GM18526 (cell line): Measurements from ENCODE around the gene MTHFR.

Source experiments
- POLR2A ChIP-seq: IDR thresholded peaks from 3 replicates; pipeline ENCODE4 v1.6.1; 2011; ENCODE audit not compliant: insufficient read length; ENCODE audit errors: extremely low read depth

The MTHFR gene

GRCh38 chr1:11807133-11807532, 1.4 kb upstream of the MTHFR start:
- TF ChIP-seq POLR2A, result no peak

DNA sequence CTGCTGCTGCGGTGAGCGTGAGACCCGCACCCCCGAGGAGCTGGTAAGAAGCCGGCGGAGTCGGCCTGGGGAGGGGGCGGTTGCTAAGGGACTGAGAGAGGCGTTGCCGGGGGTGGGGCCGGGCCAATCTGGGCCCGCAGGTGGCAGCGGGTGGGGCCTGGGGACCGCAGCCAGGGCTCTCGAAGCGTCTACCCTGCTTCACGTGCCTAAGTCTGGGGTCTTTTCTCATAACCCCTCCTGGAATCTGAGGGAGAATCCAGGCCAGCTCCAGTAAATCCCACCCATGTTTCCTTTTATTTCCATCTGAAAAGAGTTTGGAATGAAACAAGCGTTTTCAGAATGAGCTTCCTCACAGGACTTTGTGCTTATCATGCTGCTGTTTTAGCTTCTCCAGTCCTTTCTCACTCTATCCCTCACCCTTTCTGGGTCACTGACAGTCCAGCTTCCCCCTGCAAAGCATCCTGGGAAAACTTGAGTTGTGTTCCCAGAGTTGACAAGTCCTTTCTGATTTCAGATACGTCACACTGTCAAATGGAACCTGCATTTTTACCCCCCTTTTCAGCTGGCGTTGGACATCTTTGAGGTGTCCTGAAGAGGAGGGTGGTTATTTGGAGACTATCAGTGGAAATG, 658 bp upstream of the MTHFR start:
- peak; percentile 12 for TF ChIP-seq POLR2A

DNA sequence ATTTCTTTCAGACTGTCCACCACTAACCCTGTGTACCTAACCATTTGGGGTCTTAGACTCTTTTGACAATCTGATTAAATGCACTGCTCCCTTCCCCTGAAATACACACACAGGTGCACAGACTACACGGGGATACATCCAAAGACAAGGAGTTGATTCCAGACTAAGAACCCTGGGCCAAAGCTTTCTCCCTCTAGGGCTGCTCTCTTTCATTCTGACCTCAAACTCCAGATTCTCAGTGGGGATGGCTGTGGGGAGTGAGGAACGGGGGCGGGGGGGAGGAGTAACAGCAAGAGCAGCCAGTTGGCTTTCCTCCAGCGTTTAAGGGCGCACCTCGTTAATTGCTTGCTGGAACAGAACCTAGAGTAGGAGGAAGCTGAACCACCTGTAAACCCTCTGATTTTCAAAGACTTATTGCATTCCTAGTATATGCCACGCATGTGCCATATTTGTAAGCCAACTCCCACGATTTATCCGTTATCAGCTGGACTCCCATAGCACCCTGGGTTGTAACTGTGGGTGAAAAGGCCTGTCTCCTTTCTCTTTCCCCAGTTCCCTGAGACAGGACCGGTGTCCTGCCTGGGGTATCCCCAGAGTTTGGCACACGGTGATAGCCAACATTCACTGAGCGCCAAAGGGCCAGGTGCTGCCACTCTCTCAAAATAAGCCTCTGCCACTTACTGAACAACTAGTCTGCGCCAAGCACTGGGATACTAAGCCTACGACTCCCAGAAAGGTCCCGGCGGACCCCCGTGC, 920 bp downstream of the MTHFR start:
- no peak for TF ChIP-seq POLR2A

DNA sequence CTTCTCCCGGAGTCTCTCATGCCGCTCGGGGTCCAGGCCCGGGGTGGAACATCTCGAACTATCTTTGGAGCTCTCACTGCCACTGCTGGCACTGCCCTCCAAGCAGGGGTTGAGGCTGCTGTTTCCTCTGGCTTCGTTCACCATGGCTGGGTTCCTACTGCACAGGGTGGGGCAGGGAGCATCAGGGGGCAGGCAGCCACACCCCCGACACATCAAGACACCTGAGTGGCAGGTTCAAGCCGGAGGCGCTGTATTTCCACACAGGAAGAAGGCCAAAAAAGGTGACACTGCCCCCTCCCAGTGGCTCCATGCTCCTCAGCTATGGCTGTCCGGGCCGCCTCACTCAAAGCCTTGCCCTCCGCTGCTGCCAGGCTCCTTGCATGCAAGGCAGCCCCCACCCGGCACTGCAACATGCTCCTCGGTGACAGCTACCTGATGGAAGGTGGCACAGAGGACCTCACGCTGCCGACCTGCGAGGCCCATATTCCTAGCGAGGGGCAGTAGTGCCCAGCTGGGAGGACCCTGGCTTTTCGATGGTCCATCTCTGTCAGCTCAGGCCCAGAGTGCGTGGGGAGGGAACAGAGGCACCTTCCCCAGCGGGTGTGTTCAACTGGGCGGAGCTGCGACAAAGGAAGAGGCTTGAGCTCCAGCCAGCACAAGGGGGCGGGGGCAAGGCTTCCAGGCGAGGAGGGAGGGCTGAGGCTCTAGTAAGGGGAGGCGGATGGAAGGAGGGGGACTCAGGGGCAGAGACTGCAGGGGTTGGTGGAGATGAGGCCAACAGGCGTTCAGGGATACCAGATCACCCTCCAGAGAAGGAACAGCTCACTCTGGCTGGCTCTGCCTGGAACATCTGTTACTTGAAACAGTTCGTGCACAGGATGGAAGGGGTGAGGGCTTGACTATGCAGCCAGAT, 2.5 kb downstream of the MTHFR start:
- no peak for TF ChIP-seq POLR2A

- no peak for TF ChIP-seq POLR2A
Measured at GRCh38 chr1:11802616-11802972, 3.2 kb downstream of the MTHFR start.

- TF ChIP-seq POLR2A, result no peak
Measured at GRCh38 chr1:11800756-11801433, 4.9 kb downstream of the MTHFR start.

DNA sequence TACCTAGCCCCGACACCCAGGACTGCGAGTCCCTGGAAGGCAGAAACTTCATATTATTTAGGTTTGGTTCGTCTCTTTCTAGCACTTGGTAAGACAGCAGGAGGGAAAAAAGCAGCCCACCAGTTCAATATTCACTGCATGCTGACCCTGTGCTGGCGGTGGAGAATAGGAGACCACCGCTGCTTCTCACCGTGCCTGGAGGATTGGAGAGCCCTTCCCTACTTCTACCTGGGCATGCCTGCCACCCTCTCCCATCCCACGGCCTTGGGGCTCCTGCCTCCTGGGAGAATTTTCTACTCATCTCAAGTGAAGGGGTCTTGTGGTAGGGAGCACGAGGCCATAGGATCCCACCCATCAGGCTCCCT, 5.4 kb downstream of the MTHFR start:
- no peak for TF ChIP-seq POLR2A

DNA sequence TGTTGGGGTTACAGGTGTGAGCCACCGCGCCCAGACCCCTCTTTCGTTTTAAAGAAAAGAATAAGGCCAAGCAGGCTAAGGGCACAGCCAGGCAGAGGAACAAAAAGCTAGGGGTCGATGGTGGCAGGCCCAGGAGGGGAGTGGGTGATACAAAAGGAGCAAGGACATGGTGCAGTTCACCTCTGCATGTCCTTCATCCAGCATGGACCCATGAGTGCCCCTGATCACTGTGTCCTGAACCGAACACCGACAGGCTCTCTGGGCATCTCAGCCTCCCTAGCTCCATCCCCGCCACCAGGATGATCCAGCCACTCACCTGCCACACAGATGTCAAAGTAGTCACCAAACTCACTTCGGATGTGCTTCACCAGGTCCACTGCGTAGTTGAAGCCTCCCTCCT, 5.9 kb downstream of the MTHFR start:
- TF ChIP-seq POLR2A, result no peak

DNA sequence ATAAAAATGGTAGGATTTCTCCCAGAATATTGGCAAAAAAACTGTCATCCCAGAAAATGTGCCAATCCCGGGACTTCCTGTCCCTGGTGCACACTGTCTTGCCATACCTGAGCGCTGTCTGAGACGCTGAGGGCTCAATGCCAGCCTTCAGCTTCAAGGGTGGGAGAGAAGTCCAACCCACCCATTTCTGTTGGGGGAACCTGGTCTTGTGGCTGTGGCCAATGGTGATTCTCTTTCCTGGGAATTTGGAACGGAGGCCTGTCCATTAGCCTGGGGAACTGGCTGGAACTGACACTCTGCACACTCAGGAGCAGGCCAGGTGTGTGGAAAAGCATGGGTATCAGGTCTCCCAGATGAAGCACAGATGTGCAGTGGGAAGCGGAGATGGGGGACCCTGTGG, 6.7 kb downstream of the MTHFR start:
- no peak for TF ChIP-seq POLR2A

DNA sequence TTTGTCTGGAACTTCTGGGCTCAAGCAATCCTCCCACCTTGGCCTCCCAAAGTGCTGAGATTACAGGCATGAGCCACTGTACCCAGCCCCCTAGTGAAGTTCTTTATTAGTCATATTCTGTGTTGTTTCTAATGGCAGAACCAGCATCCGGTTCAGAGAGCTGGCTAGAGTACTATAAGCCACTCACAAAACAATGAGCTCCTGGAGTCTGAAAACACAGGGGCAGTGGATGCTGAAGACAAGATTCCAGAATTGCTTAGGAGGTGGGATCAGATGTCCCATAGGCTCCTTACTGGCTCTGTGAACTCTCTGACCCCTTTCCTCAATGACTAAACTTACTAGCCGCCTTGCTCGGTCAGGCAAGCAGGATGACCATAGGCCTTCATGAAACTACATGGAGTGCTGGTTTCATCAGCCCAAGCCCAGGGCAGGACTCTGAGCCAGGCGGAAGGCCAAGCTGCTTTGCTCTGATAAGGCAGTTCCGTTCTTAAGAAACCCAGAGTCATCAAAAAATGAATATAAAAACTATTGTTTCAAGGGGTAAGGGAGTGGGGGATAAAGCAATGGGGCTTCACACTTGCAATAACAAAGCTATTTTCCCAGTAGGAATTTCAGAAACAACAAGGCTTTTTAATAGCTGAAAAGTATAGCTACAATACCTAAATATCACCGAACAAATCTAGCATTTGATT, 8.1 kb downstream of the MTHFR start:
- no peak for TF ChIP-seq POLR2A

DNA sequence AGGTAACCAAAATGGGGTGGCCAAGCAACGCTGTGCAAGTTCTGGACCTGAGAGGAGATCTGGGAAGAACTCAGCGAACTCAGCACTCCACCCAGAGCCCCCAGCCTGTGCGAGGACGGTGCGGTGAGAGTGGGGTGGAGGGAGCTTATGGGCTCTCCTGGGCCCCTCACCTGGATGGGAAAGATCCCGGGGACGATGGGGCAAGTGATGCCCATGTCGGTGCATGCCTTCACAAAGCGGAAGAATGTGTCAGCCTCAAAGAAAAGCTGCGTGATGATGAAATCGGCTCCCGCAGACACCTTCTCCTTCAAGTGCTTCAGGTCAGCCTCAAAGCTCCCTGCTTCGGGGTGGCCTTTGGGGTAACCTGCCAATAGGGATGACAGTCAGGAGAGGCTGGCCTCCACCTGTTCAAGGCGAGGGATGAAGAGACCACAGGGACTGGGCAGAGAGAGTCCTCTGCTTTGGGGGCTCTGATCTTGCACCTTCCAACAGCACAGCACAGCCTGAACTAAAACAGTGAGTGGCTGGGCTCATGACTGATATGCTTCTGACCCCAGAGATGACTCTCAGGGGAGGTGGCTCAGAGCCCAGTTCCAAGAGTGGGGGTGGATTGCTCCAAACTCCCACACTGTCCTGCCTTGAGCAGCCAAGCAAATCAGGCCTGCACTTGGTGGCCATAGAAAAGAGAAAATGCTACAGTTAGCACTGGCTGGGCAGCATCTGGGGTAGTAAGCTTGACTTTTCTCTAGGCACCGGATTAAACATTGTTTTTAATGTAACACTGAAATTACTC, 9.5 kb downstream of the MTHFR start:
- TF ChIP-seq POLR2A, result no peak

DNA sequence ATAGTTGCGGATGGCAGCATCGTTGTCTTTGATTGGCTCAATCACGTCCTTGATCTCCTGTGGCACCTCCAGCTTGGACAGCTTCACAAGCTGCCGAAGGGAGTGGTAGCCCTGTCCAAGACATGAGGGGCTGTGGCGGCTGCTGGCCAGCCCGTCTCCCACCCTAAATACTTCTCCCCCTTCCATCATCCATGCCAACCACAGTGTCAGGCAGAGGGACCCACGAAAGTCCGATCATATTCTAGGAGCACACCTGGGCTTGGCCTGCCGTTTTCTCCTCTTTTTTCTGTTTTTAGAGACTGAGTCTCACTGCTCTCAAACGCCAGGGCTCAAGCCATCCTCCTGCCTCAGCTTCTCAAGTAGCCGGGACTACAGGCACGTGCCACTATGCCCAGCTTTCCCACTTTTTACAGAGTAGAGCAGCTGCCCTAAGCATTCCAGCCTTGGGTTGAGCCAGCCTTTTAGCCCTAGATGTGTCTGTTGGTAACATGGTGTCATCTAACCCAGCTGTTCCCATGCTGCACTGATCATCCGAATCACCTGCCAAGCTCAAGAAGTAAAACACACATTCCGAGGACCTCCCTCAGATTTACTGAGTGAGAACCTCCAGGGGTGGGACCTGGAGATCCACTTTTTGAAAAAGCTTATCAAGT, 10.4 kb downstream of the MTHFR start:
- no peak for TF ChIP-seq POLR2A

DNA sequence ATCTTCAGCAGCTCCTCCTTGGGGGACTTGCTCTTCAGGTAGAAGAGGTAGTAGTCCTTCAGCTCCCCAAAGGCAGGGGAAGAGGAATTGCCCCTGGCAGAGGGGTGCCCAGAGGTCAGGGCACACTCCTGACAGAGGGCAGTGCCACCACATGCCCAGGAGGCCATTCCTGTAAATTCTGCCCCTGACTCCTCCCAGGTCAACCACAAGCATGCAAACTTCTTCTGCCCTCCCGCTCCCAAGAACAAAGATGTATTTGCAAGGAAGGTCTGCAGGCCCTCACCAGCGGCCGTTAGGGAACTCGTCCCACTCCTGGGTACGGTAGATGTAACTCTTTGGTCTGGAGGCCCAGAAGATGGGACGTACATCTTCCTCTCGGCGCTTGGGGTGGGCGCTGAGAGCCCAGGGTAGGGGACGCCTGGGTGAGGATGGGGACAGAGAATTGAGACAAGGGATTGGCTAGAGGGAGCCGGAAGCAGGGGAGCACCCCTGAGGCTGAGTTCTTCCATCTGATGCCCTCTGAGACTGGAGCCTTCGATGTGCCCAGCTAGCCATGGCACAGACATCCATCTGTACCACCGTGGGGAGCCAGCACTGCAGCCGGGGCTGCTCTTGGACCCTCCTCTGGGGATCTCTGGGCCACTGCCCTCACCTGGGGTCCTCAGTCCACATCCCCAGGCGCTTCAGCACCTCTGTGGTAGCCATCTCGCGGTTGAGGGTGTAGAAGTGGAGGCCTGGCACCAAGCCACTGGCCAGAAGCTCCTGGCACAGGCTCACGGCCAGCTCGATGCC, 11.1 kb downstream of the MTHFR start:
- TF ChIP-seq POLR2A, result no peak
